ENCODE measurements around the gene MLYCD. TPM values are rescaled to one million over a fixed set of nuclear protein-coding genes. Genes with fewer than 3 reads are reported as not detected.

MLYCD gene
- total RNA-seq, 1 donor from 2014 or later: 5.6 TPM

- peak; percentile 80 for DNase-seq
Measured at GRCh38 chr16:83926726-83927397, 27.9 kb downstream of the MLYCD start.

GRCh38 chr16:83928341-83929055 lies 29.6 kb downstream of the MLYCD start:
- DNase-seq: no peak

GRCh38 chr16:83929811-83930555 lies 31.1 kb downstream of the MLYCD start:
- no peak for DNase-seq

- no peak for DNase-seq
Measured at GRCh38 chr16:83930730-83931500, 32.0 kb downstream of the MLYCD start.

- no peak for DNase-seq
Measured at GRCh38 chr16:83931556-83931955, 32.6 kb downstream of the MLYCD start.

GRCh38 chr16:83932304-83932703 lies 33.4 kb downstream of the MLYCD start:
- DNase-seq: no peak

GRCh38 chr16:83932955-83933673 lies 34.2 kb downstream of the MLYCD start:
- peak; percentile 33 for DNase-seq

GRCh38 chr16:83933885-83934683 lies 35.2 kb downstream of the MLYCD start:
- no peak for DNase-seq

GRCh38 chr16:83934684-83934977 lies 35.7 kb downstream of the MLYCD start:
- DNase-seq: no peak

GRCh38 chr16:83935005-83935857 lies 36.3 kb downstream of the MLYCD start:
- no peak for DNase-seq

GRCh38 chr16:83935858-83936255 lies 36.9 kb downstream of the MLYCD start:
- no peak for DNase-seq

- no peak for DNase-seq
Measured at GRCh38 chr16:83936581-83937165, 37.8 kb downstream of the MLYCD start.

- no peak for DNase-seq
Measured at GRCh38 chr16:83937267-83937666, 38.4 kb downstream of the MLYCD start.

- DNase-seq: no peak
Measured at GRCh38 chr16:83937922-83938885, 39.3 kb downstream of the MLYCD start.

GRCh38 chr16:83939266-83939855 lies 40.4 kb downstream of the MLYCD start:
- no peak for DNase-seq

- DNase-seq: no peak
Measured at GRCh38 chr16:83940119-83940518, 41.2 kb downstream of the MLYCD start.

GRCh38 chr16:83940630-83941378 lies 41.9 kb downstream of the MLYCD start:
- DNase-seq: no peak
